Measurements from ENCODE around the gene LDLRAD4. TPM values are rescaled to one million over a fixed set of nuclear protein-coding genes. Genes with fewer than 3 reads are reported as not detected.
A peak's percentile ranks its signal among the peaks of the same experiment; 100 is the strongest.

Gene LDLRAD4
- total RNA-seq, 1 donor from 2014 or later = 4.3 TPM

GRCh38 chr18:13630716-13631268 lies 412.2 kb downstream of the LDLRAD4 start:
- DNase-seq (ENCODE audit: low read depth) = no peak

- DNase-seq (ENCODE audit: low read depth) = no peak
Measured at GRCh38 chr18:13633700-13634099, 415.1 kb downstream of the LDLRAD4 start.

GRCh38 chr18:13635046-13635445 lies 416.5 kb downstream of the LDLRAD4 start:
- DNase-seq (ENCODE audit: low read depth) = no peak

- no peak for DNase-seq (ENCODE audit: low read depth)
Measured at GRCh38 chr18:13638719-13639595, 420.4 kb downstream of the LDLRAD4 start.

GRCh38 chr18:13640266-13640860 lies 421.8 kb downstream of the LDLRAD4 start:
- peak; percentile 1 for DNase-seq (ENCODE audit: low read depth)

GRCh38 chr18:13641551-13642439 lies 423.2 kb downstream of the LDLRAD4 start:
- no peak for DNase-seq (ENCODE audit: low read depth)

GRCh38 chr18:13642440-13642827 lies 423.9 kb downstream of the LDLRAD4 start:
- no peak for DNase-seq (ENCODE audit: low read depth)

- DNase-seq (ENCODE audit: low read depth) = no peak
Measured at GRCh38 chr18:13643261-13643751, 424.7 kb downstream of the LDLRAD4 start.

GRCh38 chr18:13645093-13645492 lies 426.5 kb downstream of the LDLRAD4 start:
- no peak for DNase-seq (ENCODE audit: low read depth)

- DNase-seq (ENCODE audit: low read depth) = no peak
Measured at GRCh38 chr18:13646633-13647032, 428.1 kb downstream of the LDLRAD4 start.

GRCh38 chr18:13647761-13648160 lies 429.2 kb downstream of the LDLRAD4 start:
- DNase-seq (ENCODE audit: low read depth) = no peak

GRCh38 chr18:13649397-13650390 lies 431.1 kb downstream of the LDLRAD4 start:
- DNase-seq (ENCODE audit: low read depth) = no peak

GRCh38 chr18:13653746-13654433 lies 435.3 kb downstream of the LDLRAD4 start:
- DNase-seq (ENCODE audit: low read depth) = no peak

GRCh38 chr18:13657974-13658373 lies 439.4 kb downstream of the LDLRAD4 start:
- DNase-seq (ENCODE audit: low read depth) = no peak

- no peak for DNase-seq (ENCODE audit: low read depth)
Measured at GRCh38 chr18:13658436-13659204, 440.1 kb downstream of the LDLRAD4 start.

- no peak for DNase-seq (ENCODE audit: low read depth)
Measured at GRCh38 chr18:13660510-13660909, 441.9 kb downstream of the LDLRAD4 start.

GRCh38 chr18:13661051-13661778 lies 442.7 kb downstream of the LDLRAD4 start:
- no peak for DNase-seq (ENCODE audit: low read depth)

- DNase-seq (ENCODE audit: low read depth) = no peak
Measured at GRCh38 chr18:13661779-13662256, 443.3 kb downstream of the LDLRAD4 start.

Measured in renal cortical epithelial cell (primary cell).